ENCODE measurements around the gene USP17L19.
"Not testable (repeated sequence)": the region's sequence is repeated elsewhere in the genome, so short reads cannot be mapped to it uniquely, and the experiment has no call there.

USP17L19 gene

GRCh38 chr4:9253078-9253477, at the start of gene USP17L19:
TSS of gene USP17L19 (plus strand) at chr4:9253378. CDS start at chr4:9253378, 0 bp downstream.
- H3K36me3 ChIP-seq (ENCODE audit: control insufficient read depth, insufficient read depth, low read length); H3K9ac ChIP-seq (ENCODE audit: low read depth, low read length); H3K27me3 ChIP-seq (ENCODE audit: control insufficient read depth, insufficient read depth, low read length); H3K4me1 ChIP-seq (ENCODE audit: control insufficient read depth, insufficient read depth, low read length); H3K9me3 ChIP-seq (ENCODE audit: control insufficient read depth, insufficient read depth, low read length); H3K4me3 ChIP-seq (ENCODE audit: low read depth, low read length): not testable (repeated sequence)

- H3K9ac ChIP-seq (ENCODE audit: low read depth, low read length); H3K4me1 ChIP-seq (ENCODE audit: control insufficient read depth, insufficient read depth, low read length); H3K4me3 ChIP-seq (ENCODE audit: low read depth, low read length); H3K9me3 ChIP-seq (ENCODE audit: control insufficient read depth, insufficient read depth, low read length); H3K27me3 ChIP-seq (ENCODE audit: control insufficient read depth, insufficient read depth, low read length); H3K36me3 ChIP-seq (ENCODE audit: control insufficient read depth, insufficient read depth, low read length): not testable (repeated sequence)
Observed at GRCh38 chr4:9210357-9210756, 42.8 kb upstream of the USP17L19 start, which contains the start of gene USP17L10. TSS of gene USP17L10 (plus strand) at chr4:9210657. CDS start at chr4:9210657, 0 bp downstream.

DNA sequence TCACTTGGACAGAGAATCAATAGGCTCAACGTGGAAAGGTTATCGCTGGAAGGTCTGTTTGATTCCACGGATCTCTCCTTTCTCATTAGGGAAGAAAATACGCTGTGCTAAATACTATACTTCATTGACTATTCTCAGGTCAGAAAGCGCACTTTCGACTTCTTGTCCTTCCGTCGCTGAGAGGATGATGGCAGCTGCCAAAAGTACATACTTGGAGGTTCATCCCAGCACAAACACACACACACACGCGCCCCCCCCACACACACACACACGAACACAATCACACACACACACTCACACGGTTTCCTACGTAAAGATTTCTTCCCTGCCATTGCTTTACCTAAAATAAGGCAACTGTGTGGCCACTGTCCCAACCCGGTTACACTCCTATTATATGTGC, 38.5 kb upstream of the USP17L19 start:
- H3K36me3 ChIP-seq (ENCODE audit: control insufficient read depth, insufficient read depth, low read length); H3K4me3 ChIP-seq (ENCODE audit: low read depth, low read length); H3K27me3 ChIP-seq (ENCODE audit: control insufficient read depth, insufficient read depth, low read length); H3K9me3 ChIP-seq (ENCODE audit: control insufficient read depth, insufficient read depth, low read length); H3K9ac ChIP-seq (ENCODE audit: low read depth, low read length); H3K4me1 ChIP-seq (ENCODE audit: control insufficient read depth, insufficient read depth, low read length): not testable (repeated sequence)

GRCh38 chr4:9215105-9215504, 38.1 kb upstream of the USP17L19 start, which contains the start of gene USP17L11:
TSS of gene USP17L11 (plus strand) at chr4:9215405. CDS start at chr4:9215405, 0 bp downstream.
- H3K9ac ChIP-seq (ENCODE audit: low read depth, low read length); H3K4me1 ChIP-seq (ENCODE audit: control insufficient read depth, insufficient read depth, low read length); H3K4me3 ChIP-seq (ENCODE audit: low read depth, low read length); H3K9me3 ChIP-seq (ENCODE audit: control insufficient read depth, insufficient read depth, low read length); H3K27me3 ChIP-seq (ENCODE audit: control insufficient read depth, insufficient read depth, low read length); H3K36me3 ChIP-seq (ENCODE audit: control insufficient read depth, insufficient read depth, low read length): not testable (repeated sequence)

GRCh38 chr4:9219852-9220251, 33.3 kb upstream of the USP17L19 start, which contains the start of gene USP17L12:
TSS of gene USP17L12 (plus strand) at chr4:9220152. CDS start at chr4:9220152, 0 bp downstream.
- not testable (repeated sequence) for H3K4me3 ChIP-seq (ENCODE audit: low read depth, low read length); H3K36me3 ChIP-seq (ENCODE audit: control insufficient read depth, insufficient read depth, low read length); H3K27me3 ChIP-seq (ENCODE audit: control insufficient read depth, insufficient read depth, low read length); H3K4me1 ChIP-seq (ENCODE audit: control insufficient read depth, insufficient read depth, low read length); H3K9ac ChIP-seq (ENCODE audit: low read depth, low read length); H3K9me3 ChIP-seq (ENCODE audit: control insufficient read depth, insufficient read depth, low read length)

DNA sequence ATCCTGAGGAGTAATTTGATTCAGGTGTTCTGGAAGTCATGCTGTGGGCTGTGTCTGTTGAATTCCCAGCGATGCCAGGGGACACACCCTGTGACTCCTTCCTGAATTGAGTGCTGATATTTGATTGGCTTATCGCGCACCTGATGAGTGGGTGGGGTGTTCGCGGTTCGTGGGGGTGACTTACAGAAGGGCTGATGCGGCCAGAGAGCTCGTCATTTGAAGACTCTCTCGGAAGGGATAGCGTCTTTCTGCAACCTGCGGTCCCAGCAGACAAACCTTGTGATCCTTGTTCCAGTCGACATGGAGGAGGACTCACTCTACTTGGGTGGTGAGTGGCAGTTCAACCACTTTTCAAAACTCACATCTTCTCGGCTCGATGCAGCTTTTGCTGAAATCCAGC, 28.6 kb upstream of the USP17L19 start, which contains the start of gene USP17L13:
TSS of gene USP17L13 (plus strand) at position 301 of the 400 bp plus-strand sequence. CDS start at position 301, 0 bp downstream.
- not testable (repeated sequence) for H3K9ac ChIP-seq (ENCODE audit: low read depth, low read length); H3K27me3 ChIP-seq (ENCODE audit: control insufficient read depth, insufficient read depth, low read length); H3K4me1 ChIP-seq (ENCODE audit: control insufficient read depth, insufficient read depth, low read length); H3K9me3 ChIP-seq (ENCODE audit: control insufficient read depth, insufficient read depth, low read length); H3K4me3 ChIP-seq (ENCODE audit: low read depth, low read length); H3K36me3 ChIP-seq (ENCODE audit: control insufficient read depth, insufficient read depth, low read length)

DNA sequence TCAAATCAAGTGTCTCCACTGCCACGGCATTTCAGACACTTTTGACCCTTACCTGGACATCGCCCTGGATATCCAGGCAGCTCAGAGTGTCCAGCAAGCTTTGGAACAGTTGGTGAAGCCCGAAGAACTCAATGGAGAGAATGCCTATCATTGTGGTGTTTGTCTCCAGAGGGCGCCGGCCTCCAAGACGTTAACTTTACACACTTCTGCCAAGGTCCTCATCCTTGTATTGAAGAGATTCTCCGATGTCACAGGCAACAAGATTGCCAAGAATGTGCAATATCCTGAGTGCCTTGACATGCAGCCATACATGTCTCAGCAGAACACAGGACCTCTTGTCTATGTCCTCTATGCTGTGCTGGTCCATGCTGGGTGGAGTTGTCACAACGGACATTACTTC, 22.9 kb upstream of the USP17L19 start:
- not testable (repeated sequence) for H3K9me3 ChIP-seq (ENCODE audit: control insufficient read depth, insufficient read depth, low read length); H3K27me3 ChIP-seq (ENCODE audit: control insufficient read depth, insufficient read depth, low read length); H3K4me3 ChIP-seq (ENCODE audit: low read depth, low read length); H3K9ac ChIP-seq (ENCODE audit: low read depth, low read length); H3K4me1 ChIP-seq (ENCODE audit: control insufficient read depth, insufficient read depth, low read length); H3K36me3 ChIP-seq (ENCODE audit: control insufficient read depth, insufficient read depth, low read length)

DNA sequence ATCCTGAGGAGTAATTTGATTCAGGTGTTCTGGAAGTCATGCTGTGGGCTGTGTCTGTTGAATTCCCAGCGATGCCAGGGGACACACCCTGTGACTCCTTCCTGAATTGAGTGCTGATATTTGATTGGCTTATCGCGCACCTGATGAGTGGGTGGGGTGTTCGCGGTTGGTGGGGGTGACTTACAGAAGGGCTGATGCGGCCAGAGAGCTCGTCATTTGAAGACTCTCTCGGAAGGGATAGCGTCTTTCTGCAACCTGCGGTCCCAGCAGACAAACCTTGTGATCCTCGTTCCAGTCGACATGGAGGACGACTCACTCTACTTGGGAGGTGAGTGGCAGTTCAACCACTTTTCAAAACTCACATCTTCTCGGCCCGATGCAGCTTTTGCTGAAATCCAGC, 19.1 kb upstream of the USP17L19 start, which contains the start of gene USP17L15:
TSS of gene USP17L15 (plus strand) at position 301 of the 400 bp plus-strand sequence. CDS start at position 301, 0 bp downstream.
- H3K36me3 ChIP-seq (ENCODE audit: control insufficient read depth, insufficient read depth, low read length); H3K4me3 ChIP-seq (ENCODE audit: low read depth, low read length); H3K9me3 ChIP-seq (ENCODE audit: control insufficient read depth, insufficient read depth, low read length); H3K4me1 ChIP-seq (ENCODE audit: control insufficient read depth, insufficient read depth, low read length); H3K27me3 ChIP-seq (ENCODE audit: control insufficient read depth, insufficient read depth, low read length); H3K9ac ChIP-seq (ENCODE audit: low read depth, low read length): not testable (repeated sequence)

- not testable (repeated sequence) for H3K36me3 ChIP-seq (ENCODE audit: control insufficient read depth, insufficient read depth, low read length); H3K9me3 ChIP-seq (ENCODE audit: control insufficient read depth, insufficient read depth, low read length); H3K4me1 ChIP-seq (ENCODE audit: control insufficient read depth, insufficient read depth, low read length); H3K4me3 ChIP-seq (ENCODE audit: low read depth, low read length); H3K9ac ChIP-seq (ENCODE audit: low read depth, low read length); H3K27me3 ChIP-seq (ENCODE audit: control insufficient read depth, insufficient read depth, low read length)
Observed at GRCh38 chr4:9238461-9238860, 14.7 kb upstream of the USP17L19 start.

- not testable (repeated sequence) for H3K4me3 ChIP-seq (ENCODE audit: low read depth, low read length); H3K9me3 ChIP-seq (ENCODE audit: control insufficient read depth, insufficient read depth, low read length); H3K4me1 ChIP-seq (ENCODE audit: control insufficient read depth, insufficient read depth, low read length); H3K36me3 ChIP-seq (ENCODE audit: control insufficient read depth, insufficient read depth, low read length); H3K9ac ChIP-seq (ENCODE audit: low read depth, low read length); H3K27me3 ChIP-seq (ENCODE audit: control insufficient read depth, insufficient read depth, low read length)
Observed at GRCh38 chr4:9243579-9243978, 9.6 kb upstream of the USP17L19 start, which contains the start of gene USP17L17. TSS of gene USP17L17 (plus strand) at chr4:9243879. CDS start at chr4:9243879, 0 bp downstream.

DNA sequence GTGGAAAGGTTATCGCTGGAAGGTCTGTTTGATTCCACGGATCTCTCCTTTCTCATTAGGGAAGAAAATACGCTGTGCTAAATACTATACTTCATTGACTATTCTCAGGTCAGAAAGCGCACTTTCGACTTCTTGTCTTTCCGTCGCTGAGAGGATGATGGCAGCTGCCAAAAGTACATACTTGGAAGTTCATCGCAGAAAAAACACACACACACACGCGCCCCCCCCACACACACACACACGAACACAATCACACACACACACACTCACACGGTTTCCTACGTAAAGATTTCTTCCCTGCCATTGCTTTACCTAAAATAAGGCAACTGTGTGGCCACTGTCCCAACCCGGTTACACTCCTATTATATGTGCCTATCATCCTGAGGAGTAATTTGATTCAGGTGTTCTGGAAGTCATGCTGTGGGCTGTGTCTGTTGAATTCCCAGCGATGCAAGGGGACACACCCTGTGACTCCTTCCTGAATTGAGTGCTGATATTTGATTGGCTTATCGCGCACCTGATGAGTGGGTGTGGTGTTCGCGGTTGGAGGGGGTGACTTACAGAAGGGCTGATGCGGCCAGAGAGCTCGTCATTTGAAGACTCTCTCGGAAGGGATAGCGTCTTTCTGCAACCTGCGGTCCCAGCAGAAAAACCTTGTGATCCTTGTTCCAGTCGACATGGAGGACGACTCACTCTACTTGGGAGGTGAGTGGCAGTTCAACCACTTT, 5.1 kb upstream of the USP17L19 start, which contains the start of gene USP17L18:
TSS of gene USP17L18 (plus strand) at position 678 of the 728 bp plus-strand sequence. CDS start at position 678, 0 bp downstream.
- H3K9me3 ChIP-seq (ENCODE audit: control insufficient read depth, insufficient read depth, low read length), result not testable (repeated sequence)

GRCh38 chr4:9257824-9258223, 4.6 kb downstream of the USP17L19 start, which contains the start of gene USP17L20:
TSS of gene USP17L20 (plus strand) at chr4:9258124. CDS start at chr4:9258124, 0 bp downstream.
- not testable (repeated sequence) for H3K9ac ChIP-seq (ENCODE audit: low read depth, low read length); H3K4me3 ChIP-seq (ENCODE audit: low read depth, low read length); H3K27me3 ChIP-seq (ENCODE audit: control insufficient read depth, insufficient read depth, low read length); H3K9me3 ChIP-seq (ENCODE audit: control insufficient read depth, insufficient read depth, low read length); H3K36me3 ChIP-seq (ENCODE audit: control insufficient read depth, insufficient read depth, low read length); H3K4me1 ChIP-seq (ENCODE audit: control insufficient read depth, insufficient read depth, low read length)

More for the DNA sequence above, 5.1 kb upstream of the USP17L19 start, which contains the start of gene USP17L18:
- H3K4me3 ChIP-seq (ENCODE audit: low read depth, low read length); H3K27me3 ChIP-seq (ENCODE audit: control insufficient read depth, insufficient read depth, low read length); H3K36me3 ChIP-seq (ENCODE audit: control insufficient read depth, insufficient read depth, low read length); H3K9ac ChIP-seq (ENCODE audit: low read depth, low read length); H3K4me1 ChIP-seq (ENCODE audit: control insufficient read depth, insufficient read depth, low read length): not testable (repeated sequence)
